Smooth muscle cell (in vitro differentiated cells): Measurements from ENCODE around the gene MPRIP. TPM values are rescaled to one million over a fixed set of nuclear protein-coding genes. Genes with fewer than 3 reads are reported as not detected.

Source experiments
- DNase-seq: peaks from one replicate; lab custom pipeline; 2025; ENCODE audit not compliant: unreplicated experiment; lab: John Stamatoyannopoulos, UW
- H2AFZ ChIP-seq: fragments of 200-600 bp; sonication (generic); 2 replicates; pipeline ENCODE4 v1.6.0; 2016; ENCODE audit warnings: antibody characterized with exemption, low read depth, mild to moderate bottlenecking
- H3F3A ChIP-seq: fragments of 200-600 bp; sonication (generic); 2 replicates; pipeline ENCODE4 v1.6.0; 2017; ENCODE audit warnings: antibody characterized with exemption, low read depth
- H3K27ac ChIP-seq: fragments of 200-600 bp; sonication (generic); 2 replicates; pipeline ENCODE4 v1.5.1; 2016; ENCODE audit warnings: low read depth, mild to moderate bottlenecking
- H3K27me3 ChIP-seq: fragments of 200-600 bp; sonication (generic); 2 replicates; pipeline ENCODE4 v1.6.1; 2016; ENCODE audit warnings: low read depth, mild to moderate bottlenecking
- H3K36me3 ChIP-seq: fragments of 200-600 bp; sonication (generic); 2 replicates; pipeline ENCODE4 v1.5.1; 2016; ENCODE audit warnings: low read depth
- H3K4me1 ChIP-seq: fragments of 200-600 bp; sonication (generic); 2 replicates; pipeline ENCODE4 v1.5.1; 2016; ENCODE audit warnings: low read depth
- H3K4me2 ChIP-seq: fragments of 200-600 bp; sonication (generic); 2 replicates; pipeline ENCODE4 v1.6.0; 2016; ENCODE audit warnings: mild to moderate bottlenecking
- H3K4me3 ChIP-seq: fragments of 200-600 bp; sonication (generic); 2 replicates; pipeline ENCODE4 v1.5.1; 2016; ENCODE audit warnings: mild to moderate bottlenecking
- H3K79me2 ChIP-seq: fragments of 200-600 bp; sonication (generic); 2 replicates; pipeline ENCODE4 v1.6.0; 2016; ENCODE audit warnings: low read depth, mild to moderate bottlenecking
- H3K9ac ChIP-seq: fragments of 200-600 bp; sonication (generic); 2 replicates; pipeline ENCODE4 v1.6.0; 2016; ENCODE audit warnings: low read depth
- H3K9me3 ChIP-seq: fragments of 200-600 bp; sonication (generic); replicated peaks from 2 replicates; pipeline ENCODE4 v1.5.1; 2016; ENCODE audit warnings: low read depth
- H4K20me1 ChIP-seq: fragments of 200-600 bp; sonication (generic); 2 replicates; pipeline ENCODE4 v1.6.0; 2016; ENCODE audit warnings: low read depth
- WGBS: methylation state at CpG from one replicate; pipeline ENCODE4 v1.1.7; 2016; ENCODE audit warnings: low lambda C conversion rate; 5-methylcytosine and 5-hydroxymethylcytosine counted together
- polyA plus RNA-seq: library from polyadenylated mRNA; unstranded; fragments of >200 nt; fragmentation: Nextera tagmentation; extraction: Ambion mirVana; gene quantifications from 2 replicates; pipeline ENCODE4 v1.2.1, GENCODE V29; 2016
- total RNA-seq: library from RNA; depleted of rRNA; stranded (reverse); fragments of >200 nt; gene quantifications from 2 replicates; pipeline ENCODE4 v1.2.3, GENCODE V29; 2014
- TF ChIP-seq, protein P1 (sequence below): fragments of 200-600 bp; sonication (generic); IDR thresholded peaks from 2 replicates; pipeline ENCODE4 v1.5.1; 2017; ENCODE audit warnings: borderline replicate concordance, mild to moderate bottlenecking, antibody characterized with exemption; ENCODE audit not compliant: insufficient read depth, poor library complexity, severe bottlenecking

MPRIP gene
- total and polyA plus RNA-seq, 2 experiments from 2014 or later: 58.8 to 69.3 TPM

DNA sequence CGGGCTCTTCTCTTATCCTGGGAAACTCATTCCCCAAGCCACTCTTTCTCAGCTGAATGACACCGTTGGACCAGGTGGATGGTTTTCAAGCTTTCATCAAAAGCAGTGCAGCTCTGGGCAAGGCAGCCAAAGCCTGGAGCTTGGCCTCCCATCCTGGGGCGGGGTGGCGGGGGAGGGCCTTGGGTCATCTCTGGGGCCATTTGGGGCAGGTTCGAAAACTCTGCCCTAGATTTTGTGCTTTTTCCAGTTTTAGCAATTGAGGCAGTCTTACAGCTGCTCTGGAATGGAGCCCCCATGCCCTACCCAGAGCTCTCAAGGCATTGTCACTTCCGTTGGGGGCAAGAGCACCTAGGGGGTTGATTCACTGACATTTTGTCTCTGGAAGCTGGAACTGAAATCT lies 9.1 kb downstream of the MPRIP start:
- Histone ChIP-seq H3K79me2 (peaks cover 100% of the 10 kb centered on the region), H3K4me3 (no peak overlapping the region), H3K27me3 (no peaks in the 10 kb centered on the region), H3K9ac (no peak overlapping the region), H3K27ac (no peak overlapping the region), H3F3A (no peaks in the 10 kb centered on the region), H3K9me3 (no peaks in the 10 kb centered on the region), H3K36me3 (no peaks in the 10 kb centered on the region), H3K4me2 (no peak overlapping the region), H4K20me1 (peaks cover 100% of the 10 kb centered on the region), H3K4me1 (no peaks in the 10 kb centered on the region), H2AFZ (no peak overlapping the region)
- DNase-seq: no peak
- TF ChIP-seq, protein P1, sequence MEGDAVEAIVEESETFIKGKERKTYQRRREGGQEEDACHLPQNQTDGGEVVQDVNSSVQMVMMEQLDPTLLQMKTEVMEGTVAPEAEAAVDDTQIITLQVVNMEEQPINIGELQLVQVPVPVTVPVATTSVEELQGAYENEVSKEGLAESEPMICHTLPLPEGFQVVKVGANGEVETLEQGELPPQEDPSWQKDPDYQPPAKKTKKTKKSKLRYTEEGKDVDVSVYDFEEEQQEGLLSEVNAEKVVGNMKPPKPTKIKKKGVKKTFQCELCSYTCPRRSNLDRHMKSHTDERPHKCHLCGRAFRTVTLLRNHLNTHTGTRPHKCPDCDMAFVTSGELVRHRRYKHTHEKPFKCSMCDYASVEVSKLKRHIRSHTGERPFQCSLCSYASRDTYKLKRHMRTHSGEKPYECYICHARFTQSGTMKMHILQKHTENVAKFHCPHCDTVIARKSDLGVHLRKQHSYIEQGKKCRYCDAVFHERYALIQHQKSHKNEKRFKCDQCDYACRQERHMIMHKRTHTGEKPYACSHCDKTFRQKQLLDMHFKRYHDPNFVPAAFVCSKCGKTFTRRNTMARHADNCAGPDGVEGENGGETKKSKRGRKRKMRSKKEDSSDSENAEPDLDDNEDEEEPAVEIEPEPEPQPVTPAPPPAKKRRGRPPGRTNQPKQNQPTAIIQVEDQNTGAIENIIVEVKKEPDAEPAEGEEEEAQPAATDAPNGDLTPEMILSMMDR: no peak
- WGBS: 94% methylated on average over 6 of the region's 6 CpGs

DNA sequence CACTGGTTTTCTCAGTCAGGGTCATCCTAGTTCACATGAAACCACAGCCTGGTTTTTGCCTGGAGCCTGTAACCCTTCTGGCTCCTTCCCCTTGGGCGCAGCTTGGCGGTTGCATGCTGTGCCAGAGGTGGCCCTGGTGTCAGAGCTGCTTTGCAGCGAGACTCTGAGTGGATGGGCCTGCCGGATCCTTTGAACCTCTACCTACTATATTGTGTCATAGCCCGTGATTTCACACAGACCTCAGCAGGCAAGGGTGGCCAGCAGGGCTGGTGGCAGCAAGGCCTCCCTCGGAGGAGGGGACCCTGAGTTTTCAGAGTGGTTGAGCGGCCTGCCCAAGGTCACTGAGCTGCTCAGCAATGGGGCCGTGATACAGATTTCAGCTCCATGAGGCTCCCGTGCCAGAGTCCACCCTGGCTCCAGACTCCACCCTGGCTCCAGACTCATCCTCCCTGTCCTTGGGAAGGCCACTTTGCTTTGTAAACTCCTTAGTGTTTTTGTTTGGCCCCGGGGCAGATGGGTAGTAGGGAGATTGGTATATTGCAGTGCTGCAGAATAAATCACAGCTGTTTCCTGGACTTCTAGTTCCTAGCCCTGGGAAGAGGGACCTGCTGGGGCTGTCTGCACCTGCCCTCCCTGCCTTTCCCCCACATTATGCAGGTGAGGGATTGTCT lies 9.7 kb downstream of the MPRIP start:
- H2AFZ ChIP-seq: no peak overlapping the region
- H3K4me2 ChIP-seq: no peak overlapping the region
- no peaks in the 10 kb centered on the region for H3K27me3 ChIP-seq
- TF ChIP-seq, protein P1: no peak
- peaks cover 100% of the 10 kb centered on the region for H4K20me1 ChIP-seq
- H3K27ac ChIP-seq: no peak overlapping the region
- H3K9ac ChIP-seq: no peak overlapping the region
- H3K4me1 ChIP-seq: no peaks in the 10 kb centered on the region
- no peaks in the 10 kb centered on the region for H3F3A ChIP-seq
- no peaks in the 10 kb centered on the region for H3K9me3 ChIP-seq
- no peak overlapping the region for H3K4me3 ChIP-seq
- no peaks in the 10 kb centered on the region for H3K36me3 ChIP-seq
- DNase-seq: no peak
- H3K79me2 ChIP-seq: peaks cover 100% of the 10 kb centered on the region
- WGBS: 80% methylated on average over 10 of the region's 10 CpGs

DNA sequence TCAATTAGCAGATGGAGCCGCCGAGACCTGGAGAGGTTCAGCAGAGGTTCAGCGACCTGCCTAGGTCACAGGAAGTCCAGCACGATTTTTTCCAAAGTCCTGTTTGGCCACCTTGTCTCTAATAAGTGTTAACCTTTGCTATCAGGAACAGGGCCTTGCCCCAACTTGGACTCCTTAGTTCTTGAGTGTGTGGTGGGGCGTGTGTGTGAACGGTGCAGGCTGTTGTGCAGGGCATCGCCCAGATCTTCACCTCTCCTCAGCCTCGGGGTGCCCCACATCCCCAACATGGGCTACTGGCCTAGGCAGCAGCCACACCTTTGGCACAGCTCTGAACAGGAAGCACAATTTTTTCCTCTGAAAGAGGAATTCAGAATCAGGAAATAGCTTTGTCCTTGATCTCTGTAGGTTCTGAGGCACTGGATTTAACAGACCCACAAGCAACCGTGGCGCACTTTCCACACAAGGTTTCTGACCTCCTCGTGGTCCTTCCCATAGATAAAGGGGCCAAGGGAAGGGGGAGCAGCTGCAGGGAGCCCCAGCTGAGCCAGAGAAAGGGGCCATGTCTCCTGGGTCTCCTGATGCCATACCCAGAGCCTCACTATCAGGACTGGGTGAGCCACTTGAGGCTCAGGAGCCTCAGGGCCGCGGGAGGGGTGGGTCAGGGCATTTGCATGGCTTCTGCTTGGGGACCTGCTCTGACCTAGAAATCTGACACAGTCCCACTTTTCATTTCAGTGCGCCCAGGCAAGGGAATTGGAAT lies 10.4 kb downstream of the MPRIP start:
- H3K9me3 ChIP-seq: no peaks in the 10 kb centered on the region
- peaks cover 100% of the 10 kb centered on the region for H3K79me2 ChIP-seq
- WGBS: 87% methylated on average over 14 of the region's 14 CpGs
- H3K4me2 ChIP-seq: no peak overlapping the region
- H3K27ac ChIP-seq: no peak overlapping the region
- DNase-seq: no peak
- TF ChIP-seq, protein P1: no peak
- no peaks in the 10 kb centered on the region for H3F3A ChIP-seq
- no peaks in the 10 kb centered on the region for H3K27me3 ChIP-seq
- H2AFZ ChIP-seq: no peak overlapping the region
- H3K4me1 ChIP-seq: no peaks in the 10 kb centered on the region
- H3K4me3 ChIP-seq: no peak overlapping the region
- H4K20me1 ChIP-seq: peaks cover 100% of the 10 kb centered on the region
- H3K9ac ChIP-seq: no peak overlapping the region
- H3K36me3 ChIP-seq: no peaks in the 10 kb centered on the region
